A172 (cell line): ENCODE results near the gene TFF3. TPM values are rescaled to one million over a fixed set of nuclear protein-coding genes. Genes with fewer than 3 reads are reported as not detected.

Source experiments
- DNase-seq: peaks from one replicate; pipeline ENCODE4 v3.0.0-alpha.2; 2015; ENCODE audit warnings: low spot score
- total RNA-seq: library from RNA; depleted of rRNA; stranded (reverse); fragments of >200 nt; shearing (Covaris generic); gene quantifications from 2 replicates; pipeline ENCODE4 v1.2.3, GENCODE V29; 2014

The TFF3 gene
- total RNA-seq, 1 experiment from 2014 or later: not detected

DNA sequence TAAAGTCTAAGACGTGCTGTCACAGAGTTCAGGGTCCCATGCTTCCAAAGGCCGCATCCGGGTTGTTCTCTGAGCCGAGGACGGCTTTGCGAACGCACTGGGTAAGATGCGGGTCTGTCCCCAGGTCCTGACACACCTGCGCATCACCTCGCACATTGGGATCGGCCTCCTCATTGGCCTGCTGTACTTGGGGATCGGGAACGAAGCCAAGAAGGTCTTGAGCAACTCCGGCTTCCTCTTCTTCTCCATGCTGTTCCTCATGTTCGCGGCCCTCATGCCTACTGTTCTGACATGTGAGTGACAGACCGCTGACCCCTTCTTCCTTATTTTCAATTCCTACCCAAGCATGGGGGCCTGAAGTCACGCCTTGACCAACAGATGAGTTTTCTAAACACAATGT, 25.3 kb downstream of the TFF3 start:
- no peak for DNase-seq

DNA sequence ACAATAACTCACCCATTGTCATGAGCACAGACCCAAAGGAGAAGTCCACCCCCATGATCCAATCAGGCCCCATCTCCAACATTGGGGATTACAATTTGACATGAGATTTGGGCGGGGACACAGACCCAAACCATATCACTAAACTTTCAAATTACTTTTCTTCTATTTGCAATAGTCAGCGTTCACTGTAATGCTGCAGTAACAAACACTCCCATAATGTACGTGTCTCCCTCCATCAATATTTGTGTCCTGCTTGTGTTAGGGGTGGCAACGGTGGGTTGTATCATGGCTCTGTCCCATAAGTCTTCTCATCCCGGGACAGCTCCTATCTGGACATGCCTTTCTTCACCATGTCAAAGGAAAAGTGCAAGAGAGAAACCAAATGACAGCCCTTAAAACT, 26.2 kb downstream of the TFF3 start:
- DNase-seq: no peak

- peak; percentile 74 for DNase-seq
Observed at GRCh38 chr21:42287193-42288083, 27.8 kb downstream of the TFF3 start.

DNA sequence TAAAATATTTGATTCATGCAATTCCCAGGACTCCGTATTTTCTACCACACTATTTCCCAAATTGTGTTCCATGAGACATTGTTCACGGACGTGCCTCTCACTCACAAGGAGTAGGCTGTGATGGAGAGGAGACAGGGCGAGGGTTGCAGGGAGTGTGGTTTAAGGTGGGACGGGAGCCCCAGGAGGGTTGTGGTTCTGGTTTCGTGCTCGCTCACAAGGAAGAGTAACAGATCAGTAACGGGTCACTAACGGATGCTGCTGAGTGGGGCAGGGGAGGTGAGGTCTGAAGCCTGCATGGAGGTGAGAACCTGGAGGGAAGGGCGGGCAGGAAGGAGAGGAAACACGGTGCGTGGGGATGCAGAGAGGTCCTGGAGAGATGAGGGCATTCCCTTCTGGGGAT, 28.8 kb downstream of the TFF3 start:
- DNase-seq: no peak

DNA sequence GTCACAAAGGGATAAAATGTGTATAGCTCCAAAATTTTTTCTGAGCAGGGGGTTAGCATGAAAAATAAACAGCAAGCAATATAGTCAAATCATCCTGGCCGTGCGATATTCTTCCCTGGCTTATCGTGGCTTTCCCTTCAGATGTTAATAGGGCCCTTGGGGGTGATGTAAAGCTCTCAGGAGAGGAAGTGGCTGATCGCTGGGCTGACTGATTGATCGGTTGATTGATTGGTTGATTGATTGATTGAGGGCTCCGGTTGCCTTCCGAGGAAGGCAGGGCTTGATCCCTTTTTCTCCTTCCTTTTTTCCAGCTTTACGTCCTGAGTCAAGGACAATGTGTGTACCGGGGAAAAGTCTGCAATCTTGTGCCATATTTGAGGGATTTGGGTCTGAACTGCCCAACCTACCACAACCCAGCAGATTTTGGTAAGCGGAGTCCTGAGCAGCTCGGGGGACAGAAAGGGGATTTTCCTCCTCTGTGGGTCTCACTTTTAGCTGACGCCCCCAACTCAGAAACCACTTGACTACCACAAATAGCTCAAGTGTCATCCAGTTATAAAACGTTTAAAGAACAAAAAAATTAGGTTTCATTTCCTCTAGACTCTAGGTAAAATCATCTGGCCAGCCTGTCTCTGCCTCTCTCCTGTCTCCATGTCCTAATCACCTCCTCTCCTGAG, 29.5 kb downstream of the TFF3 start:
- no peak for DNase-seq

DNA sequence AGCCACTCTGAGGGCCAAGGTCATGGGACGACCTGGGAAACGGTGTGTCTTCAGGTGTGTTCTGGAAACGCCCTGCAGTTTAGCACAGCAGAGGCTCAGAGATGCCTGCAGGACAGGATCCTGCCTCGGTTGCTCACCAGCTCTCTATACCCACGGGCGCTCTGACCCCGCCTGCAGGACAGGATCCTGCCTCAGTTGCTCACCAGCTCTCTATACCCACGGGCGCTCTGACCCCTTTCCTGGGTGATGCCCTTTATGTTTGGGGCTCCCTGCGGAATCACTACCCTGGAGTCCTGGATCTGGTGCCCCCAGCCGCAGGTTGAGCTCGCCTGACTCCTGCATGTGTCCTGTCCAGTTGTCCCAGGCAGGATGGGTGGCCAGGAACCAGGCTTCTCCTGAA, 32.5 kb downstream of the TFF3 start:
- no peak for DNase-seq

DNA sequence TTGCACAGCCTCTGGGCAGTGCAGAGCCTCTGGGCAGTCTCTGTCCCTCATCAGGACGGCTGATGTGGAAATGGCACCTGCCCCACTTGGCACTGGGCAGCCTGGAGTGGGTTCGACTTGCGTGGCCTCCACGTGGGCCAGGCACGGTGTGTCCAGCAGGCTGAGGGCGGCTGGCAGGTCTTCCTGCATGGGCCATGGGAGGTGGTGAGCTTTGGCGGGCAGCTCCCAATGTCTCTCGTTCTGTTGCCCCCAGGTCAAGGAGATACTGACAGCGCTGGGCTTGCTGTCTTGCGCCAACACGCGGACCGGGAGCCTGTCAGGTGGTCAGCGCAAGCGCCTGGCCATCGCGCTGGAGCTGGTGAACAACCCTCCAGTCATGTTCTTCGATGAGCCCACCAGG, 33.2 kb downstream of the TFF3 start:
- DNase-seq: no peak

GRCh38 chr21:42281181-42281680, 34.0 kb downstream of the TFF3 start:
- no peak for DNase-seq

DNA sequence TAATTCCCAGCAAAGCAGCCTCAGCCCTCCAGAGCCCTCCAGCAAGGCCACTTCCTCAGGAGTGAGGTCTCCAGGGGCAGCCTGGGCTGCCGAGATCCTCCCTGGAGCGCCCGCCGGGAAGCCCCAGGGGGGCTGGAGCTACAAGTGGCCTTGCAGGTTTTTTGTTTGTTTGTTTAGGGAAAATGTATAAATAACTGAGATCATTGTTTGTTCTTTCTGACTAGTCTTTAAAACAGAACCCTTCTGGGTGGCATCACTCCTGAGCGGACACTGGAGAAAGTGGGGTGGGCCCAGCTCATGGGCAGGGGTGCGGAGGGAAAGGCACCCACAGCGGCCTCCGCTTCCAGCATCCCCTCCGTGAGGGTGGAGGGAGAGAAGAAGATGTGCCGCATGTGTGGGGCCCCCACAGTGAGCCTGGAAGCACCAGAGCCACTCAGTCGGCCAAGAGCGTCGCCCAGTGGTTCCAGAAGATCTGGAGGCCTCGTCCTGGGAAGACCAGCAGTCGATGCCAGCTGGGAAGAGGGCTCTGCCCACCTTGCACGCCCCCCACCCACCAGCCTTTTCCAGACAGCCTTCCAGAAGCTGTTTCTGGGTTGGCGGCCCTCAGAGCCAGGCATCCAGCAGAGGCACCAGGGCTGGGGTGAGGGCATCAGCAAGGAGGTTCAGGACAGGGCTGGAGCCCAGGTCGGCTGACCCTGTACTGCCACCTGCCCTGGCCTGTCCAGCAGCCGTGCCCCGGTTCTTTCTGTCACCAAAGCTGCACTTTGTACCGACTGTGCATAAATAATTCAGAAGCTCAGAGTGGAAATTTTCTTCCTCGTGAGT, 34.6 kb downstream of the TFF3 start:
- no peak for DNase-seq

DNA sequence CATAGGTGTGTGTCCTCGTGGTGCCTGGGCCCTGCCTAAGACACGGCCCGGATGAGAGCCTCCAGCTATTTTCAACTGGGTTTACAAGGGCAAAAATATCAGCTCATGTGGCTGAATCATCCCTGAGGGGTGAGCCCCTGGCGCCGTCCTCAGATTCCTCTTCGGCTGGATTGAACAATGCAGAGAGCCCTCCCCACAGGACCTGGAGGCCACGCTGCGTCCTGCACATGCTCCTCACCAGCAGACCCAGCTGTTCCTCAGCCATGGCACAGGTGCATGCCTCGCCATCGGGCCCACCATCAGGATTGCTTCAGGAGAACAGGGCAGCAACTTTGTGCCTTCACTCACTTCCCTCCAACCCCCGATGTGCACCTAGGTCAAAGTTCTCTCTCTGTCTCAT, 35.3 kb downstream of the TFF3 start:
- no peak for DNase-seq

DNA sequence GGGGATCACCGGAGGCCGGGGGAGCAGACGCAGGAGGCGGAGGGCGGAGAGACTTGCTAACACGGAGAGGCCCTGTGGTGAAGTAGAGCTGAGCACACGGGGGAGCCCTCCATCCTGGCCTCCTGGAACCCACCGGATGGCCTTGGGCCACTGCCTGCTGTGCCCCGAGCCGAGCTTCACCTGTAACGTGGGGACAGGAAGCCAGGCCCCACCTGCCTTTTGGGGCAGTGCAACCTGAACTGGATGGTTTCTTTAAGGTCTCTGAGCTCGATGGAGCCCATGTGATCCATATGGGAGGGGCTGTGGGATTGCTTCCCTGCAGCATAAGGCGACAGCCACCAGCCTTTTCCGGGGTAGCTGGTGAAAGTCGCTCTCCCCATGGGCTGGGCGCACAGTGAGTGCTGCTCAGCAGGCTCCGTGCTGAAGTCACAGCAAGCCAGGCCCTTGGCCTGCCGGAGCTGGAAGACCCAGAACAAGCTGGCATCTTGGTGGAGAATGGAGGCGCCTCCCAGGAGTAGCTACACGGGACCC, 35.8 kb downstream of the TFF3 start:
- DNase-seq: no peak

DNA sequence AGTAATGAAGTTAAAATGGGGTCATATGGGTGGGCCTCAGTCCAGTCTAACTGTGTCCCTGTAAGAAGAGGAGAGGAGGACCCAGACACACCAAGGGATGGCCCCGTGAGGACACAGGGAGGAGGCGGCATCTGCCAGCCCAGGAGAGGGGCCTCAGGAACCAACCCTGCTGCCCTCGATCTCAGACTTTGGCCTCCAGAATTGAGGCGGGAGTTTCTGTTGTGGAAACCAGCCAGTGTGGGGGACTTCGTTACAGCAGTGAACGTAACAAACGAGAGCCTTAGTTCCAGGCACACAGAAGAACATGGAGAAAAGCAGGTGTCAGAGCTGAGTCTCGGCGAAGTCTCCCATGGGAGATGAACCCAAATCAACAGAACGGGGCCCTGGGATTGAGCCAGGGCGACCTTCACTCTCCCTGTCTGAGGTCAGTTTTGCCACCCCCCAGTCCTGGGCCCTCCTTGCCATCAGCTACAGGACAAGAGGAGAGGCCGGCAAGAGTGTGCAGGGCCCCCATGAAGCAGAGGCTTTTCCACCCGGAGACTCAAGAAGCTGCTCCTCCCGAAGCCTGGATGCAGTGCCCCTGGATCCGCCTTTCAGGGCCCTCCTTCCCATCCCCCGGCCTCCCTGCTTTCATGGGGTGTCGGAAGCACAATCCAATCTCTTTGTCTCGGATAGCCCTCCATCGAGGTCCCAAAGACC, 36.6 kb downstream of the TFF3 start:
- DNase-seq: no peak

DNA sequence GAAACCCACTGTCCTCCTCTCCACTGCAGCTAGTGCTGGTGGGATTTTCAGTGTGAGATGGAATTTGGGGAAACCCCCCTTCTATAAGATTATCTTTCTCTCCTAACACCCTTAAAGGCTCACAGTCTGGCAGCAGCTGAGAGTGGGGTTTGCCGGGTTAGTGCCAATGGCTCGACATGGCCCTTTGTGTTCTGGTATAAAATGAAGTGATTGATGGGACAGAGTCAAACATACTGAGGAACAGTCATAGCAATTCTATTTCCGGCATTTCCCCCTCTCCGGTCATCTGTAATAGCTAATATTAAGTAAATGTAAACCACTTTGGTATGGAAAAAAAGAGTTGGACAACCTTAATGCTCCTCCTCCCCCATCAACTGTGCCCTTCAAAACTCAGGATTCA, 37.6 kb downstream of the TFF3 start:
- DNase-seq: peak; percentile 19

- no peak for DNase-seq
Observed at GRCh38 chr21:42276526-42277154, 38.6 kb downstream of the TFF3 start.

- DNase-seq: no peak
Observed at GRCh38 chr21:42276076-42276475, 39.1 kb downstream of the TFF3 start.

DNA sequence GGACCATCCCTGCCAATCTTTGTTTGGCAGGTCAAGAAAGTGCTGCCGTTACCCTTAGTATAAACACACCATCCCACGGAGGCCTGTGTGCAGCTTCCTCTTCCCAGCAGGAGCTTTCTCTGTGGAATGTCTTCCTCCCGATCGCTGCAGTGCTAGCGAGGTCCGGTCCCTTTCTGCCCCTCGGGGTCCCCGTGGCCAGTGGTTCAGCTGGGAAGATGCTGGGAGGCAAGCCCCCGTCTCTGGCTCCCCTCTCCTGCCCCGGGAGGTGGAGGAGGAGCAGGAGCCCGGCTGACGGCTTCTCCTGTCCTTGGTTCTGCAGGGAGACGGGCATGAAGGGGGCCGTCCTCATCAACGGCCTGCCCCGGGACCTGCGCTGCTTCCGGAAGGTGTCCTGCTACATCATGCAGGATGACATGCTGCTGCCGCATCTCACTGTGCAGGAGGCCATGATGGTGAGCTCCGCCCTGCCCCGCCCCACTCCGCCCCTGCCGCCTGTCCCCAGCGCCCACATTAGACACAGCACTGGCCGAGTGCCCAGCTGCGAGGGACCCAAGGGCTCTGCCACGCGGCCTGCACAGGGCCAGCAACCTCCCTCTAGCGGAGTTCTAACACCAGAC, 42.1 kb downstream of the TFF3 start:
- no peak for DNase-seq

- DNase-seq: no peak
Observed at GRCh38 chr21:42272109-42272962, 42.9 kb downstream of the TFF3 start.

GRCh38 chr21:42271065-42271464, 44.1 kb downstream of the TFF3 start:
- DNase-seq: no peak

DNA sequence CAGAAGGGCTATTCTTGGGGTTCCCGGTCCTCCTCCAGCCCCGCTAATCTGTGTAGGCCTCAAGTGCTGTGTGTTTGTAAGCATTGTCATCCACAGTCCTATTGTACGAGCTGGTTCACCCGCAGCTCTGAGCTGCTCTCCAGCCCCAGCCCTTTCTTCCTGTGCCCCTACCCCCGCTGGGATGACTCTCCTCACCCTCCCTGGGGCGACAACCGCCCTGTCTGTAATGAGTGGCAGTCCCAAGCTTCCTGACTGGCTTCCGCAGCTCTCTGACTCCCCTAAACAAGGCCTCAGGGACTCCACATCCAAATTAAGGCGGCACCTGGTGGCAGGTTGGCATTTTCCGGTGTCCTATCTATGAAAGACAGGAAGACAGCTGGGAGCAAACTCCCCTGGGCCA, 45.8 kb downstream of the TFF3 start:
- DNase-seq: no peak
